ENCODE data around the gene MRPL36.
"Not testable (repeated sequence)": the region's sequence is repeated elsewhere in the genome, so short reads cannot be mapped to it uniquely, and the experiment has no call there.

MRPL36 gene

GRCh38 chr5:1799602-1800471 is at the start of gene MRPL36:
Gene MRPL36, minus strand, starts transcription at chr5:1799837. Its CDS starts 902 bp downstream, at chr5:1798935.
- DNase-seq, result peak; percentile 40

GRCh38 chr5:1847611-1848010 is 48.0 kb upstream of the MRPL36 start:
- no peak for DNase-seq

GRCh38 chr5:1847056-1847455 is 47.4 kb upstream of the MRPL36 start:
- DNase-seq, result no peak

- DNase-seq, result no peak
These were observed 46.9 kb upstream of the MRPL36 start for GRCh38 chr5:1846583-1846982.

GRCh38 chr5:1845696-1846095 is 46.1 kb upstream of the MRPL36 start:
- no peak for DNase-seq

GRCh38 chr5:1844708-1845436 is 45.2 kb upstream of the MRPL36 start:
- no peak for DNase-seq

GRCh38 chr5:1843761-1844160 is 44.1 kb upstream of the MRPL36 start:
- DNase-seq, result not testable (repeated sequence)

- DNase-seq, result no peak
These were observed 42.6 kb upstream of the MRPL36 start for GRCh38 chr5:1842004-1842819.

GRCh38 chr5:1840741-1841521 is 41.3 kb upstream of the MRPL36 start:
- DNase-seq, result no peak

- no peak for DNase-seq
These were observed 40.5 kb upstream of the MRPL36 start for GRCh38 chr5:1840071-1840547.

GRCh38 chr5:1838013-1838412 is 38.4 kb upstream of the MRPL36 start:
- DNase-seq, result no peak

- no peak for DNase-seq
These were observed 37.5 kb upstream of the MRPL36 start for GRCh38 chr5:1836891-1837880.

GRCh38 chr5:1836176-1836890 is 36.7 kb upstream of the MRPL36 start:
- DNase-seq, result no peak

GRCh38 chr5:1835431-1835830 is 35.8 kb upstream of the MRPL36 start:
- no peak for DNase-seq

GRCh38 chr5:1834721-1835429 is 35.2 kb upstream of the MRPL36 start:
- no peak for DNase-seq

GRCh38 chr5:1834022-1834551 is 34.5 kb upstream of the MRPL36 start:
- DNase-seq, result no peak

- DNase-seq, result no peak
These were observed 33.8 kb upstream of the MRPL36 start for GRCh38 chr5:1833264-1834021.

- DNase-seq, result no peak
These were observed 33.0 kb upstream of the MRPL36 start for GRCh38 chr5:1832511-1833250.

Data from DMS79 (cell line).